SH-SY5Y (cell line): ENCODE results near the gene GNAL.

Source experiments
- GATA2 ChIP-seq: IDR thresholded peaks from 2 replicates; pipeline ENCODE4 v1.6.1; 2011; ENCODE audit warnings: mild to moderate bottlenecking, low read depth, low read length
- GATA3 ChIP-seq: IDR thresholded peaks from 2 replicates; pipeline ENCODE4 v1.6.1; 2011; ENCODE audit warnings: low read depth, mild to moderate bottlenecking, low read length, moderate library complexity

DNA sequence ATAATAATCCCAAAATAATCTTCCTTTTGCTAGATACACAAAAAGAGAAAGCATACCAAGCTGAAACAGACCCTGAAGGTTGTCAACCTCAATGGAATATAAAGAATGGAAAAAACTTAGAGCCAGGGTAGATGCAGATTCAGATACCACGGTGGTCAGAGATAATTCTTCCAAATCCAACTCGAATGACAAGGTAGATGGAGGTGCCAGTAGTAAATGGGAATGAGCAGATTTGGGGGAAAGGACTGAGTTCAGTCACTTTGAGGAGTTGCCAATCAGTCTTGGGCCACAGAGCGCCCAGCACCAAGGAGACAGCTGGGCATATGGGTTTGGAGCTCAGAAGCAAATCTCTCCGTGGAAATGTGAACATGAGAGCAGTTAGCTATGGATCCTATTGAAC, 158.7 kb downstream of the GNAL start:
- TF ChIP-seq GATA3 (no peak), GATA2 (no peak)
